HepG2 (cell line): ENCODE results near the gene SUSD2. TPM values are rescaled to one million over a fixed set of nuclear protein-coding genes. Genes with fewer than 3 reads are reported as not detected.

Experiments used
- ATAC-seq: fragments of 200-7000 bp; cut with Tn5 transposase; 3 replicates; pipeline ENCODE4 v1.9.1; 2020; ENCODE audit warnings: mild to moderate bottlenecking, moderate library complexity
- BruUV-seq: library from RNA; stranded (reverse); fragments of 400-500 nt; replicated peaks from 2 replicates; lab custom pipeline; 2021; lab: Mats Ljungman, UMichigan
- CTCF ChIA-PET: fragments of 300-600 bp; formaldehyde crosslinking; extraction: SDS; loops from one replicate; lab custom pipeline; 2021; ENCODE audit warnings: low total read pairs, inconsistent platforms, low intra/inter-chr PET ratio; lab: Yijun Ruan, JAX
- POLR2A ChIA-PET: fragments of 350-600 bp; sonication (Branson Sonifier 250); formaldehyde crosslinking; loops from one replicate; lab custom pipeline; 2020; ENCODE audit warnings: antibody characterized with exemption, inconsistent platforms; lab: Yijun Ruan, JAX
- DNase-seq: peaks from one replicate; pipeline ENCODE4 v3.0.0-alpha.2; 2015; ENCODE audit warnings: low spot score
- FAIRE-seq: peaks from 3 replicates; lab custom pipeline; 2011; peaks lifted over from hg19 to GRCh38; lab: Jason Lieb, UNC
- H2AFZ ChIP-seq: one replicate; pipeline ENCODE4 v1.6.1; 2011; ENCODE audit warnings: low read length, inconsistent platforms
- H3K27ac ChIP-seq: fragments of 300-600 bp; 3 replicates; pipeline ENCODE4 v1.8.0; 2011; ENCODE audit warnings: mixed run types, mild to moderate bottlenecking, mixed read lengths, low read length, inconsistent platforms; ENCODE audit not compliant: insufficient read depth; ENCODE audit errors: extremely low read length
- H3K27me3 ChIP-seq, 2 experiments: fragments of 200-600 bp in 1 of 2; 2 replicates in 1 of 2; 3 replicates in 1 of 2; pipeline versions ENCODE4 v1.6.0 to v1.8.0; 2011; ENCODE audit warnings: low read length in 2 of 2, mild to moderate bottlenecking in 2 of 2, moderate library complexity in 2 of 2, inconsistent platforms in 1 of 2; ENCODE audit not compliant: insufficient read depth in 2 of 2, control insufficient read depth in 1 of 2
- H3K36me3 ChIP-seq, 2 experiments: fragments of 200-600 bp in 1 of 2; replicated peaks in 1 of 2; 2 replicates in 1 of 2; 3 replicates in 1 of 2; pipeline versions ENCODE4 v1.5.1 to v1.8.0; 2011; ENCODE audit warnings: low read length in 2 of 2, inconsistent platforms in 1 of 2; ENCODE audit not compliant: insufficient read depth in 2 of 2, control insufficient read depth in 1 of 2
- H3K4me1 ChIP-seq: 2 replicates; pipeline ENCODE4 v1.5.1; 2012; ENCODE audit warnings: low read length, inconsistent platforms; ENCODE audit not compliant: insufficient read depth
- H3K4me2 ChIP-seq: 2 replicates; pipeline ENCODE4 v1.6.0; 2011; ENCODE audit warnings: low read depth, low read length, inconsistent platforms
- H3K4me3 ChIP-seq, 3 experiments: fragments of 200-600 bp in 1 of 3; sonication (generic), shearing (Covaris generic) in 1 of 3; replicated peaks in 1 of 3; 2 replicates each; pipeline ENCODE4 v1.5.1; 2011 to 2016; ENCODE audit warnings: low read length in 3 of 3, inconsistent platforms in 2 of 3, low read depth in 2 of 3, mild to moderate bottlenecking in 2 of 3, control low read depth in 1 of 3, mixed read lengths in 1 of 3; ENCODE audit not compliant: insufficient read depth in 1 of 3
- H3K79me2 ChIP-seq: one replicate; pipeline ENCODE4 v1.6.1; 2011; ENCODE audit warnings: low read length, inconsistent platforms; ENCODE audit not compliant: insufficient read depth
- H3K9ac ChIP-seq: 2 replicates; pipeline ENCODE4 v1.6.0; 2011; ENCODE audit warnings: mild to moderate bottlenecking, low read depth, low read length, inconsistent platforms; ENCODE audit not compliant: insufficient read depth
- H3K9me3 ChIP-seq: 2 replicates; pipeline ENCODE4 v1.5.1; 2012; ENCODE audit warnings: mild to moderate bottlenecking, low read length
- H4K20me1 ChIP-seq: 2 replicates; pipeline ENCODE4 v1.6.0; 2011; ENCODE audit warnings: inconsistent platforms, mild to moderate bottlenecking, low read length, moderate library complexity; ENCODE audit not compliant: insufficient read depth
- AGO2 ChIP-seq: fragments of 200-400 bp; formaldehyde crosslinking; optimal IDR thresholded peaks from 2 replicates; pipeline ENCODE3; 2017; ENCODE audit warnings: mild to moderate bottlenecking, low read depth, low read length, moderate library complexity
- CREM ChIP-seq, 2 experiments: sonication (generic) in 1 of 2; formaldehyde crosslinking in 1 of 2; IDR thresholded peaks; 2 replicates each; pipeline versions ENCODE4 v1.4.0 to v1.6.1; 2016 to 2020; ENCODE audit warnings: antibody characterized with exemption in 1 of 2, mild to moderate bottlenecking in 1 of 2, missing genetic modification reagents in 1 of 2
- WGBS: methylation state at CpG from one replicate; pipeline ENCODE4 v1.1.6; 2017; ENCODE audit warnings: low lambda C conversion rate; 5-methylcytosine and 5-hydroxymethylcytosine counted together
- in situ Hi-C: cut with HindIII; loops from 2 replicates; pipeline ENCODE4 v1.10.0; 2017; ENCODE audit warnings: low pct_unique_long_range_greater_than_20kb; ENCODE audit not compliant: extremely low pct_ligation_motif_present
- intact Hi-C: fragments of 100-400 bp; cut with micrococcal nuclease; formaldehyde crosslinking; loops from one replicate; pipeline ENCODE4 v1.10.0; 2022; ENCODE audit not compliant: unreplicated experiment
- polyA plus RNA-seq, 8 experiments: library from polyadenylated mRNA; depleted of rRNA in 3 of 8; stranded (reverse) in 7 of 8; unstranded in 1 of 8; fragments of >200 nt; fragmentation: Illumina TruSeq in 4 of 8; extraction: Trizol in 4 of 8; gene quantifications; 2 replicates each; pipeline versions ENCODE4 v1.2.1 to v1.2.3, GENCODE V29; 2011 to 2016; ENCODE audit warnings: low read depth in 4 of 8, missing spikeins in 1 of 8, mixed read lengths in 1 of 8; ENCODE audit not compliant: insufficient read depth in 1 of 8
- total RNA-seq, 5 experiments: library from RNA; depleted of rRNA; stranded (reverse); fragments of >200 nt; fragmentation: Illumina TruSeq; extraction: Trizol; gene quantifications; 2 replicates each; pipeline ENCODE4 v1.2.3, GENCODE V29; 2016; ENCODE audit warnings: low read depth in 1 of 5
- TF ChIP-seq, protein P1 (sequence below): sonication (generic); formaldehyde crosslinking; IDR thresholded peaks from 2 replicates; pipeline ENCODE4 v1.5.1; 2020; ENCODE audit warnings: mild to moderate bottlenecking, missing genetic modification reagents
- TF ChIP-seq, protein P2 (sequence below): sonication (generic); formaldehyde crosslinking; conservative IDR thresholded peaks from 2 replicates; pipeline ENCODE4 v1.8.1; 2023; ENCODE audit warnings: missing genetic modification reagents

SUSD2 gene
- total and polyA plus RNA-seq, 2 of the 13 experiments (the other 11 are each of a cell fraction or from before 2014, with no cell fraction given): 2.1 to 11.0 TPM

DNA sequence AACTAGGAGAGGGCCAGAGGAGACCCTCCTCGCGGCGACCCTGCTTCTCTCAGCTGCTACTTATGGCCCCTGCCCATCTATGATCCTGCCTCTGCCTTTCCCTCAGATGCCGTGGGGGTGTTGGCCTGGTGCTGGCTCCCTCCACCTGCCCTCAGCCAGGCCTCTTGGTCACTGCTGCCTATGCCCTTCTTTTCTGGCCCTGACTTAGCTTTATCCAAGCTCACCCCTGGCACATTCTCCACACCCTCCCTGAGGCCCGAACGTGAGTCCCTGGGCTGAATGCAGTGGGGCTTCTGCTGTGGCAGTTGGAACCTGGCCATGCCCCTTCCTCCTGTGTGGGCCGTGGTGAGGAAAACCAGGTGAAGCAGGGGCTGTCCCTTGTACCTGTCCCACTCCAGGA lies 19.8 kb upstream of the SUSD2 start:
- Histone ChIP-seq H3K27me3 (no peaks in the 10 kb centered on the region), H3K9ac (no peak overlapping the region), H3K79me2 (no peaks in the 10 kb centered on the region), H3K27ac (no peak overlapping the region), H2AFZ (no peak overlapping the region), H4K20me1 (no peaks in the 10 kb centered on the region), H3K9me3 (no peaks in the 10 kb centered on the region), H3K36me3 (peaks cover 29 to 80% of the 10 kb centered on the region in 2 experiments; a peak in 4 of 5 replicates), H3K4me3 (no peak overlapping the region), H3K4me1 (peaks cover 9% of the 10 kb centered on the region), H3K4me2 (no peak overlapping the region)
- TF ChIP-seq AGO2 (peak; percentile 20), CREM (IDR thresholded peaks at IDR 0.05) (no peak), CREM (CRISPR knock-in tag; IDR thresholded peaks at IDR 0.05) (no peak)
- FAIRE-seq (no peak), ATAC-seq (no peak), DNase-seq (no peak)
- ChIA-PET POLR2A (no interaction called here), CTCF (no interaction called here)
- intact Hi-C loops (no loop called here), in situ Hi-C loops (no loop called here)
- BruUV-seq: no TSS peak
- WGBS: 98% methylated on average over 6 of the region's 7 CpGs

GRCh38 chr22:24161909-24162308 lies 19.4 kb upstream of the SUSD2 start:
- in situ Hi-C loops: no loop called here
- H3K9me3 ChIP-seq: no peaks in the 10 kb centered on the region
- BruUV-seq: no TSS peak
- H3K9ac ChIP-seq: no peak overlapping the region
- H3K27me3 ChIP-seq: no peaks in the 10 kb centered on the region
- ChIA-PET POLR2A (no interaction called here), CTCF (no interaction called here)
- intact Hi-C loops: no loop called here
- H2AFZ ChIP-seq: no peak overlapping the region
- FAIRE-seq: no peak
- H3K79me2 ChIP-seq: no peaks in the 10 kb centered on the region
- ATAC-seq: no peak
- H3K4me2 ChIP-seq: no peak overlapping the region
- no peak overlapping the region for H3K27ac ChIP-seq
- peaks cover 31 to 83% of the 10 kb centered on the region in 2 experiments; a peak in 4 of 5 replicates for H3K36me3 ChIP-seq
- H3K4me3 ChIP-seq: no peak overlapping the region
- peaks cover 6% of the 10 kb centered on the region; the same call in 1 of the 2 replicates for H3K4me1 ChIP-seq
- no peaks in the 10 kb centered on the region for H4K20me1 ChIP-seq
- 96% methylated on average over 5 of the region's 6 CpGs for WGBS
- DNase-seq: no peak
- TF ChIP-seq, protein P1, sequence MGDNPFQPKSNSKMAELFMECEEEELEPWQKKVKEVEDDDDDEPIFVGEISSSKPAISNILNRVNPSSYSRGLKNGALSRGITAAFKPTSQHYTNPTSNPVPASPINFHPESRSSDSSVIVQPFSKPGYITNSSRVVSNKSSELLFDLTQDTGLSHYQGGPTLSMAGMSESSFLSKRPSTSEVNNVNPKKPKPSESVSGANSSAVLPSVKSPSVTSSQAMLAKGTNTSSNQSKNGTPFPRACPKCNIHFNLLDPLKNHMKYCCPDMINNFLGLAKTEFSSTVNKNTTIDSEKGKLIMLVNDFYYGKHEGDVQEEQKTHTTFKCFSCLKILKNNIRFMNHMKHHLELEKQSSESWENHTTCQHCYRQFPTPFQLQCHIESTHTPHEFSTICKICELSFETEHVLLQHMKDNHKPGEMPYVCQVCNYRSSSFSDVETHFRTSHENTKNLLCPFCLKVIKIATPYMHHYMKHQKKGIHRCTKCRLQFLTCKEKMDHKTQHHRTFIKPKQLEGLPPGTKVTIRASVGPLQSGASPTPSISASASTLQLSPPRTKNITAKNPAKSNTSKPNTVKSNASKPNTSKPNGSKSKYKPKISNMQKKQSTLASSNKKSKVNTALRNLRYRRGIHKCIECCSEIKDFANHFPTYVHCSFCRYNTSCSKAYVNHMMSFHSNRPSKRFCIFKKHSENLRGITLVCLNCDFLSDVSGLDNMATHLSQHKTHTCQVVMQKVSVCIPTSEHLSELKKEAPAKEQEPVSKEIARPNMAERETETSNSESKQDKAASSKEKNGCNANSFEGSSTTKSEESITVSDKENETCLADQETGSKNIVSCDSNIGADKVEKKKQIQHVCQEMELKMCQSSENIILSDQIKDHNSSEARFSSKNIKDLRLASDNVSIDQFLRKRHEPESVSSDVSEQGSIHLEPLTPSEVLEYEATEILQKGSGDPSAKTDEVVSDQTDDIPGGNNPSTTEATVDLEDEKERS: no peak
- TF ChIP-seq, protein P2, sequence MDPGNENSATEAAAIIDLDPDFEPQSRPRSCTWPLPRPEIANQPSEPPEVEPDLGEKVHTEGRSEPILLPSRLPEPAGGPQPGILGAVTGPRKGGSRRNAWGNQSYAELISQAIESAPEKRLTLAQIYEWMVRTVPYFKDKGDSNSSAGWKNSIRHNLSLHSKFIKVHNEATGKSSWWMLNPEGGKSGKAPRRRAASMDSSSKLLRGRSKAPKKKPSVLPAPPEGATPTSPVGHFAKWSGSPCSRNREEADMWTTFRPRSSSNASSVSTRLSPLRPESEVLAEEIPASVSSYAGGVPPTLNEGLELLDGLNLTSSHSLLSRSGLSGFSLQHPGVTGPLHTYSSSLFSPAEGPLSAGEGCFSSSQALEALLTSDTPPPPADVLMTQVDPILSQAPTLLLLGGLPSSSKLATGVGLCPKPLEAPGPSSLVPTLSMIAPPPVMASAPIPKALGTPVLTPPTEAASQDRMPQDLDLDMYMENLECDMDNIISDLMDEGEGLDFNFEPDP (CRISPR knock-in tag): no peak
